ENCODE measurements around the gene RNF225.

- TF ChIP-seq RFX5 (IDR thresholded peaks at IDR 0.05; ENCODE audit: low read length) (no peak), EP300 (IDR thresholded peaks at IDR 0.05; ENCODE audit: borderline replicate concordance in 1 of 2, low read depth in 1 of 2, low read length in 1 of 2) (no peak), REST (IDR thresholded peaks at IDR 0.05; ENCODE audit: low read depth, low read length) (no peak), CTCF (IDR thresholded peaks at IDR 0.05) (no peak), JUND (IDR thresholded peaks at IDR 0.05) (no peak), TAF1 (IDR thresholded peaks at IDR 0.05; ENCODE audit: borderline replicate concordance, low read depth, low read length) (no peak), TCF12 (IDR thresholded peaks at IDR 0.05) (no peak)
Measured at GRCh38 chr19:58355908-58356765, 39.3 kb upstream of the RNF225 start.

Data from SK-N-SH (cell line).